SU-DHL-6 (cell line): ENCODE results near the gene MEIS2.

Experiments
- H2AFZ ChIP-seq: fragments of 200-600 bp; sonication (generic); 2 replicates; pipeline ENCODE4 v1.6.1; 2014; ENCODE audit warnings: low read depth, mild to moderate bottlenecking, moderate library complexity, mixed read lengths, antibody characterized with exemption, low read length; ENCODE audit not compliant: severe bottlenecking
- H3F3A ChIP-seq: fragments of 200-600 bp; shearing (Covaris generic); 2 replicates; pipeline ENCODE4 v1.6.0; 2016; ENCODE audit warnings: antibody characterized with exemption, mild to moderate bottlenecking; ENCODE audit not compliant: insufficient read depth
- H3K27ac ChIP-seq: fragments of 200-600 bp; sonication (generic); 2 replicates; pipeline ENCODE4 v1.5.1; 2016; ENCODE audit warnings: low read depth, mild to moderate bottlenecking, low read length, moderate library complexity, mixed read lengths
- H3K27me3 ChIP-seq: fragments of 200-600 bp; sonication (generic), shearing (Covaris generic); 2 replicates; pipeline ENCODE4 v1.6.0; 2014; ENCODE audit warnings: mild to moderate bottlenecking, low read length
- H3K36me3 ChIP-seq: fragments of 200-600 bp; sonication (generic); 2 replicates; pipeline ENCODE4 v1.6.1; 2014; ENCODE audit warnings: mild to moderate bottlenecking, low read length, mixed read lengths
- H3K4me2 ChIP-seq: fragments of 300-600, 200-600 bp; shearing (Covaris generic), sonication (generic); 2 replicates; pipeline ENCODE4 v1.6.0; 2014; ENCODE audit warnings: low read length, low read depth, mild to moderate bottlenecking; ENCODE audit not compliant: poor library complexity, severe bottlenecking
- H3K4me3 ChIP-seq: fragments of 200-600 bp; sonication (generic); 2 replicates; pipeline ENCODE4 v1.5.1; 2014; ENCODE audit warnings: antibody characterized with exemption, low read length, mild to moderate bottlenecking, mixed read lengths; ENCODE audit not compliant: insufficient read depth, poor library complexity, severe bottlenecking
- H3K79me2 ChIP-seq: fragments of 200-600 bp; sonication (generic); 2 replicates; pipeline ENCODE4 v1.6.1; 2014; ENCODE audit warnings: mild to moderate bottlenecking, low read length, moderate library complexity; ENCODE audit not compliant: insufficient read depth
- H3K9ac ChIP-seq: fragments of 200-600 bp; sonication (generic); 2 replicates; pipeline ENCODE4 v1.7.0; 2014; ENCODE audit warnings: mild to moderate bottlenecking, low read length
- H3K9me2 ChIP-seq: fragments of 200-600 bp; sonication (generic); replicated peaks from 2 replicates; pipeline ENCODE4 v1.6.1; 2014; ENCODE audit warnings: low read length; ENCODE audit not compliant: insufficient read depth
- H3K9me3 ChIP-seq: fragments of 200-600 bp; sonication (generic); 2 replicates; pipeline ENCODE4 v1.6.1; 2014; ENCODE audit warnings: low read length, mixed read lengths; ENCODE audit not compliant: insufficient read depth
- H4K20me1 ChIP-seq: fragments of 200-600 bp; sonication (generic); 2 replicates; pipeline ENCODE4 v1.6.1; 2014; ENCODE audit warnings: low read depth, mild to moderate bottlenecking, antibody characterized with exemption, low read length, moderate library complexity, mixed read lengths
- CTCF ChIP-seq: fragments of 200-600 bp; sonication (generic); IDR thresholded peaks from one replicate; pipeline ENCODE4 v1.5.1; 2017; ENCODE audit warnings: antibody characterized with exemption, mild to moderate bottlenecking, low read length, moderate library complexity; ENCODE audit not compliant: insufficient read depth, poor library complexity, severe bottlenecking
- EZH2phosphoT487 ChIP-seq: fragments of 200-600 bp; sonication (generic), shearing (Covaris generic); conservative IDR thresholded peaks from 2 replicates; pipeline ENCODE4 v1.6.1; 2018; ENCODE audit warnings: mild to moderate bottlenecking, antibody characterized with exemption, low read length, moderate library complexity, mixed read lengths

MEIS2 gene

GRCh38 chr15:36887214-36887961 lies 213.0 kb downstream of the MEIS2 start:
- no peak overlapping the region for H3K27ac ChIP-seq
- H3F3A ChIP-seq, result no peaks in the 10 kb centered on the region
- no peaks in the 10 kb centered on the region for H4K20me1 ChIP-seq
- no peaks in the 10 kb centered on the region for H3K27me3 ChIP-seq
- 0 out of 2 replicates have a peak, but pooled peaks cover 3% of the 10 kb centered on the region for H3K36me3 ChIP-seq
- TF ChIP-seq EZH2phosphoT487 (no peak), CTCF (no peak)
- H3K9me2 ChIP-seq, result no peaks in the 10 kb centered on the region
- no peak overlapping the region for H3K4me2 ChIP-seq
- H3K9ac ChIP-seq, result no peak overlapping the region
- H3K79me2 ChIP-seq, result no peaks in the 10 kb centered on the region
- no peaks in the 10 kb centered on the region for H3K9me3 ChIP-seq
- H2AFZ ChIP-seq, result no peak overlapping the region
- no peak overlapping the region for H3K4me3 ChIP-seq

GRCh38 chr15:36886701-36887100 lies 213.6 kb downstream of the MEIS2 start:
- Histone ChIP-seq H3F3A (no peaks in the 10 kb centered on the region), H2AFZ (no peak overlapping the region), H3K27ac (no peak overlapping the region), H3K4me2 (no peak overlapping the region), H3K4me3 (no peak overlapping the region), H3K27me3 (no peaks in the 10 kb centered on the region), H3K9me3 (no peaks in the 10 kb centered on the region), H3K9ac (no peak overlapping the region), H3K79me2 (no peaks in the 10 kb centered on the region), H4K20me1 (no peaks in the 10 kb centered on the region), H3K36me3 (no peaks in the 10 kb centered on the region), H3K9me2 (no peaks in the 10 kb centered on the region)
- TF ChIP-seq EZH2phosphoT487 (no peak), CTCF (no peak)

GRCh38 chr15:36886191-36886590 lies 214.2 kb downstream of the MEIS2 start:
- TF ChIP-seq CTCF, result no peak
- no peak for TF ChIP-seq EZH2phosphoT487
- no peak overlapping the region for H3K27ac ChIP-seq
- H3K79me2 ChIP-seq, result no peaks in the 10 kb centered on the region
- H3K9me3 ChIP-seq, result no peaks in the 10 kb centered on the region
- no peak overlapping the region for H3K4me3 ChIP-seq
- no peak overlapping the region for H3K4me2 ChIP-seq
- H2AFZ ChIP-seq, result no peak overlapping the region
- H3F3A ChIP-seq, result no peaks in the 10 kb centered on the region
- no peaks in the 10 kb centered on the region for H3K36me3 ChIP-seq
- no peaks in the 10 kb centered on the region for H4K20me1 ChIP-seq
- no peaks in the 10 kb centered on the region for H3K9me2 ChIP-seq
- H3K27me3 ChIP-seq, result no peaks in the 10 kb centered on the region
- H3K9ac ChIP-seq, result no peak overlapping the region
